Loucy (cell line): ENCODE data around the gene BCAP31.

Experiments used
- CTCF ChIP-seq: fragments of 200-600 bp; sonication (generic); conservative IDR thresholded peaks from 2 replicates; pipeline ENCODE4 v1.5.1; 2014; ENCODE audit warnings: mild to moderate bottlenecking, antibody characterized with exemption, low read length
- EZH2phosphoT487 ChIP-seq: fragments of 200-600 bp; IDR thresholded peaks from 2 replicates; pipeline ENCODE4 v1.6.1; 2018; ENCODE audit warnings: antibody characterized with exemption, mild to moderate bottlenecking, moderate library complexity, borderline replicate concordance

- TF ChIP-seq CTCF (no peak), EZH2phosphoT487 (no peak)
Observed at GRCh38 chrX:153750127-153750774, 26.1 kb upstream of the BCAP31 start.
